Fibroblast of mammary gland (primary cell): ENCODE measurements around the gene HORMAD1.

ENCODE experiments used
- DNase-seq: peaks from one replicate; pipeline ENCODE4 v3.0.0-alpha.2; 2010; ENCODE audit warnings: low read depth
- H3K4me3 ChIP-seq: 2 replicates; pipeline ENCODE4 v1.5.1; 2011; ENCODE audit warnings: low read depth, mild to moderate bottlenecking, low read length, moderate library complexity; ENCODE audit not compliant: control insufficient read depth
- CTCF ChIP-seq: conservative IDR thresholded peaks from 2 replicates; pipeline ENCODE4 v1.5.1; 2011; ENCODE audit warnings: low read depth, low read length, inconsistent platforms; ENCODE audit not compliant: control insufficient read depth, insufficient read depth

Gene HORMAD1

GRCh38 chr1:150760013-150760412, 39.3 kb upstream of the HORMAD1 start:
- DNase-seq, result no peak
- TF ChIP-seq CTCF, result no peak
- H3K4me3 ChIP-seq, result no peak overlapping the region

- H3K4me3 ChIP-seq, result no peak overlapping the region
- no peak for TF ChIP-seq CTCF
- no peak for DNase-seq
Measured at GRCh38 chr1:150753416-150753815, 32.7 kb upstream of the HORMAD1 start.

- DNase-seq, result no peak
- no peak overlapping the region for H3K4me3 ChIP-seq
- no peak for TF ChIP-seq CTCF
Measured at GRCh38 chr1:150751443-150751842, 30.7 kb upstream of the HORMAD1 start.

GRCh38 chr1:150749720-150750311, 29.1 kb upstream of the HORMAD1 start:
- DNase-seq, result no peak
- TF ChIP-seq CTCF, result no peak
- no peak overlapping the region for H3K4me3 ChIP-seq

- no peak for TF ChIP-seq CTCF
- no peak for DNase-seq
Measured at GRCh38 chr1:150748878-150749719, 28.4 kb upstream of the HORMAD1 start.

GRCh38 chr1:150730130-150730721, 9.5 kb upstream of the HORMAD1 start:
- no peak overlapping the region for H3K4me3 ChIP-seq
- TF ChIP-seq CTCF, result no peak
- DNase-seq, result no peak

More at GRCh38 chr1:150748878-150749719, 28.4 kb upstream of the HORMAD1 start:
- H3K4me3 ChIP-seq, result no peak overlapping the region
